ENCODE measurements around the gene NUAK1.

DNA sequence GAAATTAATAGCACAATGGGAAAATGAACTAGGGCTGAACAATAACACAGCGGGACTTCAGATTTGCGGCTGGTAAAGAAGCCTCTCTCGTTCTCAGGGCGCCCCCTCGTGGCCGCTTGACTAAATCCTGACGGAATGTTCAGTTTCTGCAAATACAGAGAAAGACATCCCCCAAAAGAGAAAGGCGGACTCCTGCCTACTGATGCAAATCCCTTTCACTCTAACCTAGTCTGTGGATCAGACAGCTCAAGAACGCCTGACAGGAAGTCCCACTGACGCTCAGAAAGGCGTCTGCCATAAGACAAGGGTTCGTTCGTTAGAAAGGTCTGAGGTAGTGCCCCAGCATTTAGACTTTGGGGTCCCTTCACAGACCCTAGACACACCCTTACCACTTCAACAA is 2.5 kb downstream of the NUAK1 start:
- no peak for TF ChIP-seq EZH2phosphoT487 (conservative IDR thresholded peaks at IDR 0.05; ENCODE audit: low read length)
- TF ChIP-seq, protein P1, sequence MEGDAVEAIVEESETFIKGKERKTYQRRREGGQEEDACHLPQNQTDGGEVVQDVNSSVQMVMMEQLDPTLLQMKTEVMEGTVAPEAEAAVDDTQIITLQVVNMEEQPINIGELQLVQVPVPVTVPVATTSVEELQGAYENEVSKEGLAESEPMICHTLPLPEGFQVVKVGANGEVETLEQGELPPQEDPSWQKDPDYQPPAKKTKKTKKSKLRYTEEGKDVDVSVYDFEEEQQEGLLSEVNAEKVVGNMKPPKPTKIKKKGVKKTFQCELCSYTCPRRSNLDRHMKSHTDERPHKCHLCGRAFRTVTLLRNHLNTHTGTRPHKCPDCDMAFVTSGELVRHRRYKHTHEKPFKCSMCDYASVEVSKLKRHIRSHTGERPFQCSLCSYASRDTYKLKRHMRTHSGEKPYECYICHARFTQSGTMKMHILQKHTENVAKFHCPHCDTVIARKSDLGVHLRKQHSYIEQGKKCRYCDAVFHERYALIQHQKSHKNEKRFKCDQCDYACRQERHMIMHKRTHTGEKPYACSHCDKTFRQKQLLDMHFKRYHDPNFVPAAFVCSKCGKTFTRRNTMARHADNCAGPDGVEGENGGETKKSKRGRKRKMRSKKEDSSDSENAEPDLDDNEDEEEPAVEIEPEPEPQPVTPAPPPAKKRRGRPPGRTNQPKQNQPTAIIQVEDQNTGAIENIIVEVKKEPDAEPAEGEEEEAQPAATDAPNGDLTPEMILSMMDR (IDR thresholded peaks at IDR 0.05; ENCODE audit: insufficient read depth, low read length, poor library complexity, severe bottlenecking), result peak; percentile 73

Data from SU-DHL-6 (cell line).